Upper lobe of left lung (tissue), 4 donors: ENCODE measurements around the gene EYS.

ENCODE experiments used
- CTCF ChIP-seq, 6 experiments: fragments of 450-650 bp in 4 of 6; fragments of 200-600 bp in 2 of 6; sonication (generic) in 2 of 6; IDR thresholded peaks; one replicate each; pipeline ENCODE4 v1.5.1; 2016 to 2019; ENCODE audit warnings: antibody characterized with exemption in 6 of 6
- EP300 ChIP-seq, 4 donors: sonication (generic); formaldehyde crosslinking; IDR thresholded peaks; one replicate each; pipeline ENCODE4 v1.5.1; 2017; ENCODE audit warnings: antibody characterized with exemption in 4 of 4, control low read depth in 2 of 4
- POLR2A ChIP-seq, 4 donors: fragments of 450-650 bp; IDR thresholded peaks; one replicate each; pipeline ENCODE4 v1.5.1; 2016 to 2017; ENCODE audit warnings: antibody characterized with exemption in 4 of 4, mild to moderate bottlenecking in 2 of 4
- POLR2AphosphoS5 ChIP-seq, 2 donors: sonication (generic); formaldehyde crosslinking; IDR thresholded peaks; one replicate each; pipeline ENCODE4 v1.5.1; 2017; ENCODE audit warnings: antibody characterized with exemption in 2 of 2

GRCh38 chr6:64985726-64986125 lies 721.3 kb downstream of the EYS start:
- no peak for TF ChIP-seq EP300 (IDR thresholded peaks at IDR 0.05)
- TF ChIP-seq POLR2A (IDR thresholded peaks at IDR 0.05): no peak
- TF ChIP-seq CTCF (IDR thresholded peaks at IDR 0.05): no peak
- no peak for TF ChIP-seq POLR2AphosphoS5 (IDR thresholded peaks at IDR 0.05)
